GM23338 (cell line): ENCODE results near the gene CLIP1. TPM values are rescaled to one million over a fixed set of nuclear protein-coding genes. Genes with fewer than 3 reads are reported as not detected.

Source experiments
- ATAC-seq: fragments of 200-7000 bp; cut with Tn5 transposase; 3 replicates; pipeline ENCODE4 v1.9.1; 2020
- DNase-seq: peaks from one replicate; pipeline ENCODE4 v3.0.0-alpha.2; 2015; ENCODE audit warnings: low spot score
- H2AFZ ChIP-seq: fragments of 200-600 bp; sonication (generic); 2 replicates; pipeline ENCODE4 v1.8.0; 2016; ENCODE audit warnings: antibody characterized with exemption, mild to moderate bottlenecking, moderate library complexity
- H3F3A ChIP-seq: fragments of 200-600 bp; sonication (generic); replicated peaks from 2 replicates; pipeline ENCODE4 v1.8.0; 2017; ENCODE audit warnings: antibody characterized with exemption, mixed run types, low read depth
- H3K27ac ChIP-seq: fragments of 200-600 bp; sonication (generic); 2 replicates; pipeline ENCODE4 v1.6.1; 2016; ENCODE audit warnings: low read depth
- H3K27me3 ChIP-seq: fragments of 200-600 bp; sonication (generic); 2 replicates; pipeline ENCODE4 v1.8.0; 2016; ENCODE audit warnings: mild to moderate bottlenecking, mixed run types, moderate library complexity; ENCODE audit not compliant: insufficient read depth
- H3K36me3 ChIP-seq: fragments of 200-600 bp; sonication (generic); 2 replicates; pipeline ENCODE4 v1.8.0; 2016; ENCODE audit warnings: mild to moderate bottlenecking; ENCODE audit not compliant: insufficient read depth
- H3K4me1 ChIP-seq: fragments of 200-600 bp; sonication (generic); 2 replicates; pipeline ENCODE4 v1.8.0; 2016; ENCODE audit warnings: mild to moderate bottlenecking, moderate library complexity; ENCODE audit not compliant: insufficient read depth
- H3K4me2 ChIP-seq: fragments of 200-600 bp; sonication (generic); 2 replicates; pipeline ENCODE4 v1.7.1; 2017; ENCODE audit warnings: mixed run types
- H3K4me3 ChIP-seq: fragments of 200-600 bp; sonication (generic); 2 replicates; pipeline ENCODE4 v1.6.1; 2016; ENCODE audit warnings: mixed run types
- H3K79me2 ChIP-seq: fragments of 200-600 bp; sonication (generic); replicated peaks from 2 replicates; pipeline ENCODE4 v1.8.0; 2017; ENCODE audit warnings: mild to moderate bottlenecking; ENCODE audit not compliant: insufficient read depth
- H3K9me2 ChIP-seq: fragments of 200-600 bp; sonication (generic); 2 replicates; pipeline ENCODE4 v1.8.0; 2017; ENCODE audit not compliant: insufficient read depth
- H4K20me1 ChIP-seq: fragments of 200-600 bp; sonication (generic); replicated peaks from 2 replicates; pipeline ENCODE4 v1.8.0; 2017; ENCODE audit warnings: mild to moderate bottlenecking; ENCODE audit not compliant: insufficient read depth
- H3K27ac Mint-ChIP-seq: 2 replicates; pipeline ENCODE4 v1.8.0; 2020; ENCODE audit warnings: inconsistent platforms, mild to moderate bottlenecking, moderate library complexity, mixed read lengths
- H3K27me3 Mint-ChIP-seq: 3 replicates; pipeline ENCODE4 v1.8.0; 2022; ENCODE audit warnings: low read depth, mild to moderate bottlenecking, moderate library complexity, mixed read lengths, inconsistent platforms; ENCODE audit not compliant: insufficient read depth, poor library complexity
- H3K36me3 Mint-ChIP-seq: 3 replicates; pipeline ENCODE4 v1.8.0; 2021; ENCODE audit warnings: low read depth, mild to moderate bottlenecking, inconsistent platforms, moderate library complexity, mixed read lengths
- H3K4me1 Mint-ChIP-seq: 3 replicates; pipeline ENCODE4 v1.8.0; 2020; ENCODE audit warnings: mild to moderate bottlenecking, inconsistent platforms, mixed read lengths
- H3K4me3 Mint-ChIP-seq: 3 replicates; pipeline ENCODE4 v1.8.0; 2021; ENCODE audit warnings: moderate library complexity, mild to moderate bottlenecking, inconsistent platforms, mixed read lengths
- H3K9me3 Mint-ChIP-seq: 3 replicates; pipeline ENCODE4 v1.8.0; 2020; ENCODE audit warnings: moderate library complexity, mild to moderate bottlenecking, inconsistent platforms, mixed read lengths
- CREB1 ChIP-seq: fragments of 250-450 bp; sonication (Bioruptor Pico); IDR thresholded peaks from 2 replicates; pipeline ENCODE4 v1.5.0; 2020; ENCODE audit warnings: low read depth, mild to moderate bottlenecking, moderate library complexity
- CTCF ChIP-seq, 2 experiments: fragments of 200-600 bp in 1 of 2; sonication (generic) in 1 of 2; conservative IDR thresholded peaks; 2 replicates each; pipeline versions ENCODE4 v1.5.1 to v1.6.1; 2016 to 2017; ENCODE audit warnings: antibody characterized with exemption in 2 of 2, low read depth in 2 of 2, mild to moderate bottlenecking in 2 of 2, moderate library complexity in 1 of 2
- EZH2 ChIP-seq: fragments of 200-600 bp; sonication (generic); IDR thresholded peaks from one replicate; pipeline ENCODE4 v1.8.0; 2017; ENCODE audit warnings: antibody characterized with exemption, mild to moderate bottlenecking, low read depth; ENCODE audit not compliant: unreplicated experiment
- JUNB ChIP-seq: IDR thresholded peaks from one replicate; pipeline ENCODE4 v1.6.1; 2016; ENCODE audit warnings: antibody characterized with exemption; ENCODE audit not compliant: unreplicated experiment
- NANOG ChIP-seq: IDR thresholded peaks from 2 replicates; pipeline ENCODE4 v1.6.1; 2016; ENCODE audit warnings: antibody characterized with exemption, borderline replicate concordance
- REST ChIP-seq: IDR thresholded peaks from one replicate; pipeline ENCODE4 v1.6.1; 2018; ENCODE audit warnings: antibody characterized with exemption; ENCODE audit not compliant: unreplicated experiment
- ZNF114 ChIP-seq: fragments of 250-450 bp; sonication (Bioruptor Pico); IDR thresholded peaks from 2 replicates; pipeline ENCODE4 v1.5.0; 2020; ENCODE audit warnings: mild to moderate bottlenecking, moderate library complexity
- ZNF331 ChIP-seq: fragments of 250-450 bp; sonication (Bioruptor Pico); IDR thresholded peaks from 2 replicates; pipeline ENCODE4 v1.5.0; 2020; ENCODE audit warnings: low read depth, mild to moderate bottlenecking, moderate library complexity
- polyA plus RNA-seq: library from polyadenylated mRNA; unstranded; fragments of >200 nt; fragmentation: Nextera tagmentation; extraction: Ambion mirVana; gene quantifications from 2 replicates; pipeline ENCODE4 v1.2.1, GENCODE V29; 2016
- total RNA-seq: library from RNA; depleted of rRNA; stranded (reverse); fragments of >200 nt; shearing (Covaris generic); gene quantifications from 2 replicates; pipeline ENCODE4 v1.2.3, GENCODE V29; 2014
- TF ChIP-seq, protein P1 (sequence below): fragments of 250-450 bp; sonication (Bioruptor Pico); IDR thresholded peaks from 2 replicates; pipeline ENCODE4 v1.5.0; 2020; ENCODE audit warnings: mild to moderate bottlenecking, moderate library complexity

The CLIP1 gene
- total and polyA plus RNA-seq, 2 experiments from 2014 or later = 11.5 to 21.1 TPM

DNA sequence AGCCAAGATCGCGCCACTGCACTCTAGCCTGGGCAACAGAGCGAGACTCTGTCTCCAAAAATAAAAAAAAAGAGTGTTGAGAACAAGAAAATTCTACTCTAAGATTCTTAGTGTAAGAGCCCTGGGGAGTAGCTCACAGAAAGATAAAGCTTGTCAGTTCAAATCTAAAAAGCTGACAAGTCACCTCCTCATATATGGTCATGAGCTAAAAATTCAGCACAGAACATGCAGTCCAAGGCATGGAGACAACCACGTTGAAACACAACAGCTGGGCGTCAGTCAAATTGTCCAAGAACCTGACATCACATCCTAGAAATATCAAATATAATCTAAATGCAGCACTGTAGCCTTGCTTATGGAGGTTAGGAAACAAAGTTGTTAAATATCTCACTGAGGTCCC, 47.8 kb downstream of the CLIP1 start (continued):
- TF ChIP-seq CTCF (conservative IDR thresholded peaks at IDR 0.05; ENCODE audit: low read depth in 2 of 2) = no peak
- TF ChIP-seq EZH2 = no peak
- TF ChIP-seq JUNB = no peak

DNA sequence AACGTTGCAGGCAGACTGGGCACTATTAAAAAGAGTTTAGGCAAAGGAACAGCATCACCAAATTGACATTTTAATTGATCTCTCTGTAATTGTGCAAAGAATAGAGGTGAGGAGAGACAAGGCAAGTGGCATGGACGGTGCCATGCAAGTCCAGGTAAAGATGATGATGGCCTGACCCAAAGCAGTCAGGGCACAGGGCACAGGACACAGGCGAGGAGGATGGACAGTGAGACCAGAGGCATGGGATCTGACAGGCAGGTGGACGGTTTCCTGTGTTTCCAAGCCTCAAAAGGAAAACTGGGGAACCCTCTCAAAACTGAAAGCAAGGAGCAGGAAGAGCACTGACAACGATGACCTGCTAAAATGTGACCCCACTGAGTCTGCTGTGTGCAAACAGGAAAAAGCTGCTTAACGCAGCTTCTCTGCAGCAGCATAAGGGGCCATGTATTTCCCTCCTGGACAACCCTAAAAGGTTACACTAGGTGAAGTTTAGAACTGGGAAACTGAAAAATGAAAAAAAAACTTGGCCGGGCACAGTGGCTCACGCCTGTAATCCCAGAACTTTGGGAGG, 50.9 kb downstream of the CLIP1 start:
- no peaks in the 10 kb centered on the region for H3K79me2 ChIP-seq
- no peaks in the 10 kb centered on the region for H3K27me3 ChIP-seq
- no peak overlapping the region for H3K4me2 ChIP-seq
- TF ChIP-seq CREB1 (CRISPR knock-in tag) = no peak
- TF ChIP-seq CTCF (conservative IDR thresholded peaks at IDR 0.05; ENCODE audit: low read depth in 2 of 2) = no peak
- no peak for TF ChIP-seq ZNF331 (CRISPR knock-in tag)
- no peak for TF ChIP-seq EZH2
- no peak for TF ChIP-seq ZNF114 (CRISPR knock-in tag)
- TF ChIP-seq, protein P1, sequence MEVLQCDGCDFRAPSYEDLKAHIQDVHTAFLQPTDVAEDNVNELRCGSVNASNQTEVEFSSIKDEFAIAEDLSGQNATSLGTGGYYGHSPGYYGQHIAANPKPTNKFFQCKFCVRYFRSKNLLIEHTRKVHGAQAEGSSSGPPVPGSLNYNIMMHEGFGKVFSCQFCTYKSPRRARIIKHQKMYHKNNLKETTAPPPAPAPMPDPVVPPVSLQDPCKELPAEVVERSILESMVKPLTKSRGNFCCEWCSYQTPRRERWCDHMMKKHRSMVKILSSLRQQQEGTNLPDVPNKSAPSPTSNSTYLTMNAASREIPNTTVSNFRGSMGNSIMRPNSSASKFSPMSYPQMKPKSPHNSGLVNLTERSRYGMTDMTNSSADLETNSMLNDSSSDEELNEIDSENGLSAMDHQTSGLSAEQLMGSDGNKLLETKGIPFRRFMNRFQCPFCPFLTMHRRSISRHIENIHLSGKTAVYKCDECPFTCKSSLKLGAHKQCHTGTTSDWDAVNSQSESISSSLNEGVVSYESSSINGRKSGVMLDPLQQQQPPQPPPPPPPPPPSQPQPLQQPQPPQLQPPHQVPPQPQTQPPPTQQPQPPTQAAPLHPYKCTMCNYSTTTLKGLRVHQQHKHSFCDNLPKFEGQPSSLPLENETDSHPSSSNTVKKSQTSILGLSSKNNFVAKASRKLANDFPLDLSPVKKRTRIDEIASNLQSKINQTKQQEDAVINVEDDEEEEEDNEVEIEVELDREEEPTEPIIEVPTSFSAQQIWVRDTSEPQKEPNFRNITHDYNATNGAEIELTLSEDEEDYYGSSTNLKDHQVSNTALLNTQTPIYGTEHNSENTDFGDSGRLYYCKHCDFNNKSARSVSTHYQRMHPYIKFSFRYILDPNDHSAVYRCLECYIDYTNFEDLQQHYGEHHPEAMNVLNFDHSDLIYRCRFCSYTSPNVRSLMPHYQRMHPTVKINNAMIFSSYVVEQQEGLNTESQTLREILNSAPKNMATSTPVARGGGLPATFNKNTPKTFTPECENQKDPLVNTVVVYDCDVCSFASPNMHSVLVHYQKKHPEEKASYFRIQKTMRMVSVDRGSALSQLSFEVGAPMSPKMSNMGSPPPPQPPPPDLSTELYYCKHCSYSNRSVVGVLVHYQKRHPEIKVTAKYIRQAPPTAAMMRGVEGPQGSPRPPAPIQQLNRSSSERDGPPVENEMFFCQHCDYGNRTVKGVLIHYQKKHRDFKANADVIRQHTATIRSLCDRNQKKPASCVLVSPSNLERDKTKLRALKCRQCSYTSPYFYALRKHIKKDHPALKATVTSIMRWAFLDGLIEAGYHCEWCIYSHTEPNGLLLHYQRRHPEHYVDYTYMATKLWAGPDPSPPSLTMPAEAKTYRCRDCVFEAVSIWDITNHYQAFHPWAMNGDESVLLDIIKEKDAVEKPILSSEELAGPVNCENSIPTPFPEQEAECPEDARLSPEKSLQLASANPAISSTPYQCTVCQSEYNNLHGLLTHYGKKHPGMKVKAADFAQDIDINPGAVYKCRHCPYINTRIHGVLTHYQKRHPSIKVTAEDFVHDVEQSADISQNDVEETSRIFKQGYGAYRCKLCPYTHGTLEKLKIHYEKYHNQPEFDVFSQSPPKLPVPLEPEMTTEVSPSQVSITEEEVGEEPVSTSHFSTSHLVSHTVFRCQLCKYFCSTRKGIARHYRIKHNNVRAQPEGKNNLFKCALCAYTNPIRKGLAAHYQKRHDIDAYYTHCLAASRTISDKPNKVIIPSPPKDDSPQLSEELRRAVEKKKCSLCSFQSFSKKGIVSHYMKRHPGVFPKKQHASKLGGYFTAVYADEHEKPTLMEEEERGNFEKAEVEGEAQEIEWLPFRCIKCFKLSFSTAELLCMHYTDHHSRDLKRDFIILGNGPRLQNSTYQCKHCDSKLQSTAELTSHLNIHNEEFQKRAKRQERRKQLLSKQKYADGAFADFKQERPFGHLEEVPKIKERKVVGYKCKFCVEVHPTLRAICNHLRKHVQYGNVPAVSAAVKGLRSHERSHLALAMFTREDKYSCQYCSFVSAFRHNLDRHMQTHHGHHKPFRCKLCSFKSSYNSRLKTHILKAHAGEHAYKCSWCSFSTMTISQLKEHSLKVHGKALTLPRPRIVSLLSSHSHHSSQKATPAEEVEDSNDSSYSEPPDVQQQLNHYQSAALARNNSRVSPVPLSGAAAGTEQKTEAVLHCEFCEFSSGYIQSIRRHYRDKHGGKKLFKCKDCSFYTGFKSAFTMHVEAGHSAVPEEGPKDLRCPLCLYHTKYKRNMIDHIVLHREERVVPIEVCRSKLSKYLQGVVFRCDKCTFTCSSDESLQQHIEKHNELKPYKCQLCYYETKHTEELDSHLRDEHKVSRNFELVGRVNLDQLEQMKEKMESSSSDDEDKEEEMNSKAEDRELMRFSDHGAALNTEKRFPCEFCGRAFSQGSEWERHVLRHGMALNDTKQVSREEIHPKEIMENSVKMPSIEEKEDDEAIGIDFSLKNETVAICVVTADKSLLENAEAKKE (CRISPR knock-in tag) = no peak
- no peak for TF ChIP-seq NANOG
- no peak for TF ChIP-seq REST
- no peak for ATAC-seq
- Mint-ChIP-seq H3K9me3 (no peaks in the 10 kb centered on the region), H3K36me3 (peaks cover 12% of the 10 kb centered on the region; the same call in 2 of the 3 replicates), H3K4me3 (no peak overlapping the region), H3K27me3 (peaks cover 2% of the 10 kb centered on the region), H3K4me1 (peaks cover 8% of the 10 kb centered on the region; the same call in 2 of the 3 replicates), H3K27ac (peak overlapping the region; percentile 22; the same call in 1 of the 2 replicates)
- no peaks in the 10 kb centered on the region for H4K20me1 ChIP-seq
- no peak overlapping the region for H2AFZ ChIP-seq
- H3K36me3 ChIP-seq = no peaks in the 10 kb centered on the region
- H3K9me2 ChIP-seq = no peaks in the 10 kb centered on the region
- H3K27ac ChIP-seq = 0 out of 2 replicates have a peak overlapping the region, but pooled peaks have one; percentile 40
- H3K4me1 ChIP-seq = no peaks in the 10 kb centered on the region
- no peaks in the 10 kb centered on the region for H3F3A ChIP-seq
- H3K4me3 ChIP-seq = no peak overlapping the region
- DNase-seq = no peak
